HG02973 (cell line): Measurements from ENCODE around the gene TIMM9.
A peak's percentile ranks its signal among the peaks of the same experiment; 100 is the strongest.
"Not testable (repeated sequence)": the region's sequence is repeated elsewhere in the genome, so short reads cannot be mapped to it uniquely, and the experiment has no call there.

Experiments
- ATAC-seq: cut with Tn5 transposase; IDR thresholded peaks from one replicate; pipeline ENCODE4 v1.9.1; 2021; ENCODE audit warnings: moderate library complexity; ENCODE audit not compliant: unreplicated experiment

TIMM9 gene, protein sequence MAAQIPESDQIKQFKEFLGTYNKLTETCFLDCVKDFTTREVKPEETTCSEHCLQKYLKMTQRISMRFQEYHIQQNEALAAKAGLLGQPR

GRCh38 chr14:58427281-58428117 is at the start of gene TIMM9, which contains the start of gene KIAA0586:
Gene TIMM9 (minus strand): TSS chr14:58427531. CDS start chr14:58411945, 15,586 bp downstream.
Gene KIAA0586 (plus strand): TSS chr14:58427719. CDS start chr14:58428265, 546 bp downstream.
- ATAC-seq, result peak; percentile 81

- no peak for ATAC-seq
Observed at GRCh38 chr14:58476320-58476719, 49.0 kb upstream of the TIMM9 start.

DNA sequence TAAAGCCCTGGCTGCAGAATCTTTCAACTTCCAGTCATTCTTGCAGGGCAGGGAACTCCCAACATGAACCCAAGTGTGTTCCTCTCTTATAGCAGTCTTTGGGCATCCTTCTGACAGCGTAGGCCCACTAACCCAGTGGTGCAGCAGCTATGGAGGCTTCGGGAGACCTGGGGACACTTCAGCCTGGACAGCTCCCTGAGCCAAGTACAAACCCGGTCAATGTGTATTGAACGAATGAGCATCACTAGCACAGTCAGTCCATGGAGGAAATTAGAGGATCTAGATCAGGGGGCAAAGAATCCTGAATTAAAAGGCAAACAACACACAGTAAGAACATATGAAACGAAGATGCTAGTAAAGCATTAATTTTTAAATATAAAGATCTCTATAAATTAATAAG is 42.0 kb upstream of the TIMM9 start:
- no peak for ATAC-seq

DNA sequence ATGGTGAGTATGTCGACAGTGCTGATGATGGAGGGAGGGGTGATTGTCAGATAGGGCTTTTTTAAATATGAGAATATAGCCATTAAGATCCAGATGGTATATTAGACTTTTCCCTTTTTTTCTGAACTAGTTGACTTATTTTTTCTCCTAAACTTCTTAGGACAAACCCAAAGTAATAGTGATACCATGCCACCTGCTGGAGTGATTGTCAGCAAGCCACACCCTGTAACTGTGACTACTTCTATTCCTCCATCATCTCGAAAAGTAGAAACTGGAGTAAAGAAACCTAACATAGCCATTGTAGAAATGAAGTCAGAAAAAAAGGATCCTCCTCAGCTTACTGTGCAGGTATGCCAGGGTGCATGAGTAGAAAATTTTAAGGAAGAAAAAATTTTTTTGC is 40.2 kb upstream of the TIMM9 start:
- ATAC-seq, result no peak

GRCh38 chr14:58466459-58466858 is 39.1 kb upstream of the TIMM9 start:
- ATAC-seq, result no peak

DNA sequence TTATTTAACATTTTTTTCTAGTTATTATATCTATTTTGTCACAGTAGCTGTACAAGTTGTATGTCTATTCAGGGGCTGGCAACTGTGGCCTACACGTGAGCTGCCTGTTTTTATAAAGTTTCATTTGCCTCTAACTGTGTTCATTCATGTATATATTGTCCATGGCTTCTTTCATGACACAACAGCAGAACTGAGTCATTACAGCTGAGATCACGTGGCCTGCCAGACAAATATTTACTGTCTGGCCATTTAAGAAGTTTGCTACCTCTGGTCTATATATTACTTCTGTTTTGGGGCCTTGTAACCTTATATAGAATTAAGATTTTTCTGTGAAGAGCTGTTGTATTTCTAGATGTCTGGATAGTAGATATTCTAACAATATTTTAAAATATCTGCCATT is 38.1 kb upstream of the TIMM9 start:
- ATAC-seq, result no peak

DNA sequence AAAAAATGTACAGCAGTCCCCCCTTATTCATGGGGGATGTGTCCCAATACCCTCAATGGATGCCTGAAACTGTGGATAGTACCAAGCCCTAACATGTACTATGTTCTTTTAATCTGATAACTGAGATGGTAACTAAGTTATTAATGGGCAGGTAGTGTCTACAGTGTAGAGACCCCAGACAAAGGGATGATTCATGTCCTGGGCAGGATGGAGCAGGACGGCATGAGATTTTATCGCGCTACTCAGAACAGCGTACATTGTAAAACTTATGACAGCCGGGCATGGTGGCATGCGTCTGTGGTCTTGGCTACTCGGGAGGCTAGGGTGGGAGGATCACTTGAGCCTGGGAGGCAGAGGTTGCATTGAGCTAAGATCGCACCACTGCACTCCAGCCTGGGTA is 37.3 kb upstream of the TIMM9 start:
- no peak for ATAC-seq

GRCh38 chr14:58463147-58463546 is 35.8 kb upstream of the TIMM9 start:
- ATAC-seq, result no peak

- ATAC-seq, result no peak
Observed at GRCh38 chr14:58460772-58461171, 33.4 kb upstream of the TIMM9 start.

DNA sequence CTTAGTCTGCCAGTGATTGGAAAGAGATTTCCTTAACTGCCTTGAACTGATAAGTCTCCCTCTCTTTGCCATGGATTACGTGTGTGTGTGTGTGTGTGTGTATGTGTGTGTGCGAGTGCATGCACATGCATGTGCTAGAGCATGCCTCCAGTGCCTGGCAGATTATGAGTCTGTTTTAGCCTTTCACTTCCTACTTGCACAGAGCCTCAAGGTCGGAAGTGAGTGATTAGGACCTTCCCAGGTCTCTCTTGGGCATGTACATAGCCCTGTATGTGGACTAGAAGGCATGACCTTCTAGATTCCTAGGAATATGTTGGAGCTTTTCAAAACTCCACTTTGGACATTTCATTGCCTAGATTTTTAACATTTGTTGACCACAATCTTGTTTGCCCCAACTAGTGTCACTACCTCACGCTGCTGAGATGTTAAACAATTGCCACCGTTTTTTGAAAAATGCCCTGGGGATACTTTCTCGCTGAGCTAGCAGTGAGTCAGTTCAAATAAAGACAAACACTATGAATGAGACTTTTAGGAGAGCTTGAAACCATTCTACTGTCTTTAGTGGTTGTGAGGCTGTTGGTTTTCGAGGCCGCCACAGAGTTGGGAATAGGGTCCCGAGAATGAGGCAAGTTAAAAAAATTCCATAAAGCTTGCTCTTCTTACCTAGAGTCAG is 28.4 kb upstream of the TIMM9 start:
- no peak for ATAC-seq

GRCh38 chr14:58444627-58445026 is 17.3 kb upstream of the TIMM9 start:
- ATAC-seq, result no peak

DNA sequence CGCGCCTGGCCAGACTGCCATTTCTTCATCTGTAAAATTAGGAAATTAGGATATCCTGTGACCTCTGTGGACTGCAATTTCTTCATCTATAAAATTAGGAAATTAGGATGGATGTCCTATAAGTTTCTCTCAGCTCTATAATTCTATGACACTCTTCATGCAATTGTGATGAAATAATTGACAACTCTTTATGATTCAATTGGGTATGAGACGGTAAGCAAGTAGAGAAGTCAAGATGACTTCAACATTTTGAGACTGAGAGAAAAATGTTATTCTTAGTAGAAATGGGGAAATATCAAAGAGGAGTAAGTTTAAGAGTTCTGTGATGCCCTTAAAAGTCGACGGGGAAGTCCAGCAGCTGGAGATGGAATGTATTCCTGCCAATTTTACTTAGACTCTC is 12.1 kb upstream of the TIMM9 start:
- no peak for ATAC-seq

DNA sequence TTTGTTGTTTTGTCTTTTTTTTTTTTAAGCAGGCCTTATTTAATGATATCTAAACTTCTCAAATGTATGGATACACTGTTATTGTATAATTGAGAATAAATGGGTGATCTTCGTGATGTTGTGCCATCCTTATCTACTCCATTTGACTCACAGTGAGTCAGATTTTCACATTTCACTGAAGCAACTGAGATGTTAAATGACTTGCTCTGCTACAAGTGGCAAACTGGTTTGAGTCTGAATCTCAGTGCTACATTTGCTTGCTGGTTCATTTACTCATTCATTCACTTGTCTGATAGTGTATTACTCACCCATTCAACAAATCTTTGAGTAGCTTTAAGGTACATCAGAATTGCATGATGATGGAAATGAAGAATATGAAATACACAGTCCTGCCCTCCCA is 2.8 kb upstream of the TIMM9 start:
- no peak for ATAC-seq

DNA sequence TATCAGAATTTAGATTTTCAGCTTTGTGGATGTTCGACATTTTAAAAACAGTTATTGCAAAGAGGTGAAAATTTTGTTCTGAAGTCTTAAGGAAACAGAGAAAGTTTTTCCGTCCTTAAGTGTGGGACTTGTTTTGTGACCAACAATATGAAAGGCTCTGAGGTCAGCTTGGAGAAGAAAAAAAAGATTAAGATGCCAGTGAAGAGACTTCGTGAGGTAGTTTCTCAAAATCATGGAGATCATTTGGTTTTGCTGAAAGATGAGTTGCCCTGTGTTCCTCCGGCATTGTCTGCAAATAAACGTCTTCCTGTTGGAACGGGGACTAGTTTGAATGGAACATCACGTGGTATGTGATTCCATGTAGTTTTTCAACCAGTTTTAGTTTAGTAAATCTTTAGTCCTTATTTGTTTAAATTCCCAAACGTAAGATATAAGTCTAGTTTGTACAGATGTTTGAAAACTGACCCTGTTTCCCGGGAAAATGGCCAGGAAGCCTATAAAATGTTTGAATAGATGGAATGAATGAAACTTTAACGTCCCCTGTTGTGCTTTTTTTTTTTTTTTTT is 870 bp upstream of the TIMM9 start:
- ATAC-seq, result no peak

GRCh38 chr14:58426670-58427280 is 556 bp downstream of the TIMM9 start:
- ATAC-seq, result peak; percentile 26

- not testable (repeated sequence) for ATAC-seq
Observed at GRCh38 chr14:58416934-58417333, 10.4 kb downstream of the TIMM9 start.

- ATAC-seq, result no peak
Observed at GRCh38 chr14:58415636-58416547, 11.4 kb downstream of the TIMM9 start.

DNA sequence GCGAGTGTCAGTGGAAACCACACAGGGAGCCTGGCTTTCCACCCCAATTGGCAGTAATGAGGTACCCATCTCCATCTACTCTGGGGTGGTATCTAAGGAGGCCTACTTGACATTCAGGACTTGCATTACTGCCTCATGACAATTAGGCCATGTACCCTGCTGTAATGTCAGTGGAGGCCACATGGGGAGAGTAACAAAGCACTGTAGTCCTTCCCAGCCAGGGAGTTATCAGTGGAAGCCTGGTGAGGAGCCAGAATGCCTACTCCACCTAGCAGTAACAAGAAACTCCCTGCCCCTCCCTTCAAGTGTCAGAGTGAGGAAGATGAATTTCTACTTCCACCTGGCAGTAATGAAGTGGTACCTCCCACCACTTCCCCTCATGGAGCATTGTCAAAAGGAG is 12.5 kb downstream of the TIMM9 start:
- ATAC-seq, result no peak

DNA sequence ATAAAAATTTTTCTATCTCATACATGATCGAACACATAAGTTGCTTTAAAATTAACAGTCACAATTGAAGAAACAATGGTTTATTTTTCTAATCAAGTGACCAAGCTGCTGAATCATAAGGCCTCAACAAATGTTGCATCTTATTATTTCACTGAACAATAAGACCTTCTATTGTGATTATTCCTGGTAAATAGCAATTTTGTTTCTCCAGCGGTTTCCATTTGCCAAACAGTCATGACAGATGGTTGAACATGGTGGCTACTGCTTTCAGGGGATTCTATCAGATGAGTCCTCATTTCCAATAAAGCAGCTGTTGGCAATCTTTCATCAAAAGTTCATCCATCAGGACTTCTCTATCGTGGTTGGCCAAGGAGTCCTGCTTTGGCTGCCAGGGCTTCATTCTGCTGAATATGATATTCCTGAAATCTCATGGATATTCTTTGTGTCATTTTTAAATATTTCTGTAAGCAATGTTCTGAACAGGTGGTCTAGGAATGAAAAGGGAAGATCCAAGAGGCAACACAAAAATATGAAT is 18.6 kb downstream of the TIMM9 start:
- no peak for ATAC-seq

DNA sequence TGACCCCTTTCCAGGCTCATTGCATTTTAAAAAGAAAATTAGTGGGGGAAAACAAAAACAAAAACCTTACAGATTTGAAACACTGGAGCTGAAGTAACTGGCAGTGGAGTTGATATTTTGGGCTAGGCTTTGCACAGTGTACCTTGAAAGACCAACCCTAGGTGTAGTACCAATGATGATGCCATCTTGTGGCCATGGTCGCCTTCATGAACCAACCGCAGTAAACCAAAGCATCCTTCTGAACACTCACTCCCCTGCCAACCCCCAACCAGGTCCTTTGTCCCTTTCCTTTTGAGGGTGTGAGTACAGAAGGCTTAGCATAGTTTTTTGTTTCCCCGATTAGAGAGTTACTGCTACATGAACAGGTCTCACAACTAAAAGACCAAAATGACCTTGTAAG is 25.7 kb downstream of the TIMM9 start:
- ATAC-seq, result no peak
